GM12878 (cell line): Measurements from ENCODE around the gene GSS. TPM values are rescaled to one million over a fixed set of nuclear protein-coding genes. Genes with fewer than 3 reads are reported as not detected.

Experiments
- ATAC-seq: fragments of 200-7000 bp; cut with Tn5 transposase; 3 replicates; pipeline ENCODE4 v1.9.1; 2020; ENCODE audit warnings: mild to moderate bottlenecking, moderate library complexity
- BruUV-seq: library from RNA; stranded (reverse); fragments of 400-500 nt; replicated peaks from 2 replicates; lab custom pipeline; 2021; lab: Mats Ljungman, UMichigan
- CTCF ChIA-PET: fragments of 300-600 bp; sonication (Branson Sonifier 250); formaldehyde crosslinking; extraction: SDS; loops from one replicate; lab custom pipeline; 2021; ENCODE audit warnings: inconsistent platforms; lab: Yijun Ruan, JAX
- POLR2A ChIA-PET: fragments of 350-600 bp; formaldehyde crosslinking; extraction: SDS; loops from one replicate; lab custom pipeline; 2021; ENCODE audit warnings: inconsistent platforms; lab: Charles Lee
- RAD21 ChIA-PET: fragments of 300-600 bp; sonication (Branson Sonifier 250); formaldehyde crosslinking; loops from one replicate; lab custom pipeline; 2023; ENCODE audit warnings: antibody characterized with exemption; ENCODE audit not compliant: unreplicated experiment; lab: Charles Lee
- SMC1A ChIA-PET: fragments of 300-600 bp; sonication (Branson Sonifier 250); formaldehyde crosslinking; loops from one replicate; lab custom pipeline; 2023; ENCODE audit not compliant: unreplicated experiment, uncharacterized antibody; lab: Charles Lee
- DNase-seq: peaks from one replicate; pipeline ENCODE4 v3.0.0-alpha.2; 2011; ENCODE audit warnings: low read depth, low spot score
- FAIRE-seq: peaks from 3 replicates; lab custom pipeline; 2011; peaks lifted over from hg19 to GRCh38; lab: Jason Lieb, UNC
- H2AFZ ChIP-seq: 2 replicates; pipeline ENCODE4 v1.6.0; 2011; ENCODE audit warnings: low read depth, low read length, control low read depth; ENCODE audit not compliant: control insufficient read depth
- H3K27ac ChIP-seq: 2 replicates; pipeline ENCODE4 v1.5.1; 2011; ENCODE audit warnings: control low read depth; ENCODE audit not compliant: control insufficient read depth, insufficient read depth
- H3K27me3 ChIP-seq, 2 experiments: replicated peaks in 1 of 2; 2 replicates each; pipeline versions ENCODE4 v1.6.0 to v1.6.1; 2011; ENCODE audit warnings: low read length in 1 of 2; ENCODE audit not compliant: control insufficient read depth in 2 of 2, insufficient read depth in 2 of 2
- H3K36me3 ChIP-seq, 2 experiments: 2 replicates each; pipeline ENCODE4 v1.5.1; 2011; ENCODE audit warnings: low read length in 1 of 2; ENCODE audit not compliant: control insufficient read depth in 2 of 2, insufficient read depth in 2 of 2
- H3K4me1 ChIP-seq: 2 replicates; pipeline ENCODE4 v1.6.1; 2011; ENCODE audit warnings: mild to moderate bottlenecking, low read length, moderate library complexity, mixed read lengths; ENCODE audit not compliant: control insufficient read depth, insufficient read depth
- H3K4me2 ChIP-seq: 2 replicates; pipeline ENCODE4 v1.6.0; 2011; ENCODE audit warnings: control low read depth; ENCODE audit not compliant: control insufficient read depth, insufficient read depth
- H3K4me3 ChIP-seq: fragments of 200-600 bp; sonication (generic); 2 replicates; pipeline ENCODE4 v1.5.1; 2016
- H3K79me2 ChIP-seq: 2 replicates; pipeline ENCODE4 v1.6.0; 2011; ENCODE audit warnings: low read length; ENCODE audit not compliant: control insufficient read depth, insufficient read depth
- H3K9ac ChIP-seq: 2 replicates; pipeline ENCODE4 v1.8.0; 2011; ENCODE audit warnings: low read length, control low read depth, mixed read lengths; ENCODE audit not compliant: control insufficient read depth, insufficient read depth
- H3K9me3 ChIP-seq: replicated peaks from 3 replicates; pipeline ENCODE4 v1.5.1; 2011; ENCODE audit warnings: mild to moderate bottlenecking, low read length; ENCODE audit not compliant: control insufficient read depth, insufficient read depth
- H4K20me1 ChIP-seq: 2 replicates; pipeline ENCODE4 v1.6.0; 2011; ENCODE audit not compliant: control insufficient read depth, insufficient read depth
- ASH2L ChIP-seq: fragments of 300-600, 200-600 bp; sonication (generic); IDR thresholded peaks from 2 replicates; pipeline ENCODE4 v1.6.1; 2017; ENCODE audit warnings: low read depth, mild to moderate bottlenecking, borderline replicate concordance
- BHLHE40 ChIP-seq, 2 experiments: fragments of 450-650 bp in 1 of 2; IDR thresholded peaks; 2 replicates each; pipeline ENCODE4 v1.6.1; 2011 to 2017; ENCODE audit warnings: low read depth in 2 of 2, borderline replicate concordance in 1 of 2, improper control_type of control experiment in 1 of 2, low read length in 1 of 2, mild to moderate bottlenecking in 1 of 2
- CEBPZ ChIP-seq: fragments of 150-350 bp; IDR thresholded peaks from 2 replicates; pipeline ENCODE4 v1.6.1; 2016; ENCODE audit warnings: low read depth, low read length
- EED ChIP-seq: sonication (generic); IDR thresholded peaks from 2 replicates; pipeline ENCODE4 v1.6.1; 2016; ENCODE audit warnings: antibody characterized with exemption, low read depth
- IRF4 ChIP-seq: IDR thresholded peaks from 2 replicates; pipeline ENCODE4 v1.6.1; 2011; ENCODE audit warnings: low read depth, low read length
- MTA3 ChIP-seq: IDR thresholded peaks from 2 replicates; pipeline ENCODE4 v1.6.1; 2012; ENCODE audit warnings: low read length, inconsistent platforms, borderline replicate concordance
- MYC ChIP-seq: IDR thresholded peaks from 2 replicates; pipeline ENCODE4 v1.6.1; 2011; ENCODE audit warnings: mild to moderate bottlenecking, low read length, moderate library complexity, inconsistent platforms; ENCODE audit not compliant: insufficient read depth, insufficient replicate concordance, insufficient read length, severe bottlenecking
- NR2C1 ChIP-seq: fragments of 450-650 bp; IDR thresholded peaks from 2 replicates; pipeline ENCODE4 v1.6.1; 2017; ENCODE audit warnings: antibody characterized with exemption, mild to moderate bottlenecking, moderate library complexity
- RAD21 ChIP-seq: IDR thresholded peaks from 2 replicates; pipeline ENCODE4 v1.6.1; 2011; ENCODE audit warnings: mild to moderate bottlenecking, low read depth, low read length, moderate library complexity; ENCODE audit not compliant: insufficient read depth
- SP1 ChIP-seq: IDR thresholded peaks from one replicate; pipeline ENCODE4 v1.6.1; 2011; ENCODE audit warnings: low read depth, low read length
- TARDBP ChIP-seq: IDR thresholded peaks from 2 replicates; pipeline ENCODE4 v1.6.1; 2016; ENCODE audit warnings: borderline replicate concordance
- TBL1XR1 ChIP-seq: IDR thresholded peaks from 2 replicates; pipeline ENCODE4 v1.6.1; 2012; ENCODE audit warnings: low read depth, low read length, improper control_type of control experiment
- TCF12 ChIP-seq: IDR thresholded peaks from 2 replicates; pipeline ENCODE4 v1.6.1; 2011; ENCODE audit warnings: low read depth, mild to moderate bottlenecking, low read length
- TCF3 ChIP-seq: IDR thresholded peaks from 2 replicates; pipeline ENCODE4 v1.6.1; 2012; ENCODE audit warnings: low read depth, mild to moderate bottlenecking, low read length, borderline replicate concordance; ENCODE audit not compliant: insufficient read depth
- TCF7 ChIP-seq: IDR thresholded peaks from 2 replicates; pipeline ENCODE4 v1.6.1; 2014; ENCODE audit warnings: antibody characterized with exemption, borderline replicate concordance
- YY1 ChIP-seq: IDR thresholded peaks from 2 replicates; pipeline ENCODE4 v1.6.1; 2011; ENCODE audit warnings: low read depth, mild to moderate bottlenecking, low read length
- ZZZ3 ChIP-seq: IDR thresholded peaks from 2 replicates; pipeline ENCODE4 v1.6.1; 2011; ENCODE audit warnings: low read depth; ENCODE audit not compliant: control insufficient read depth, insufficient read length
- WGBS: methylation state at CpG from one replicate; pipeline ENCODE4 v1.1.6; 2016; ENCODE audit warnings: low lambda C conversion rate; ENCODE audit not compliant: insufficient replicate concordance, insufficient coverage; ENCODE audit errors: missing lambda C conversion rate; 5-methylcytosine and 5-hydroxymethylcytosine counted together
- in situ Hi-C: fragments of 300-500 bp; cut with MboI; formaldehyde crosslinking; loops from 9 replicates; pipeline ENCODE4 v1.14.3; 2018; ENCODE audit warnings: mixed read lengths
- intact Hi-C: fragments of 100-400 bp; cut with micrococcal nuclease; formaldehyde crosslinking; loops from one replicate; pipeline ENCODE4 v1.14.2; 2022; ENCODE audit not compliant: unreplicated experiment
- polyA plus RNA-seq, 11 experiments: library from polyadenylated mRNA; depleted of rRNA in 4 of 11; unstranded in 6 of 11; stranded (reverse) in 5 of 11; fragments of >200 nt; fragmentation: Nextera tagmentation in 4 of 11; fragmentation: Illumina TruSeq in 1 of 11; extraction: Ambion mirVana in 4 of 11; extraction: Trizol in 1 of 11; gene quantifications; 1 replicate in 1 of 11; 2 replicates in 10 of 11; pipeline versions ENCODE4 v1.2.1 to v1.2.3, GENCODE V29; 2011 to 2016; ENCODE audit warnings: inconsistent platforms in 2 of 11, missing spikeins in 2 of 11, low read depth in 1 of 11
- total RNA-seq, 4 experiments: library from RNA; depleted of rRNA in 3 of 4; stranded (reverse); fragments of >200 nt in 3 of 4; fragmentation: Illumina TruSeq in 1 of 4; extraction: Trizol in 1 of 4; gene quantifications; 2 replicates each; pipeline versions ENCODE4 v1.2.1 to v1.2.3, GENCODE V29; 2013 to 2021
- TF ChIP-seq, protein P1 (sequence below): fragments of 450-650 bp; IDR thresholded peaks from 2 replicates; pipeline ENCODE4 v1.6.1; 2017; ENCODE audit warnings: low read depth, mild to moderate bottlenecking, moderate library complexity

The GSS gene
- total and polyA plus RNA-seq, 10 of the 15 experiments (the other 5 are each of a cell fraction or from before 2014, with no cell fraction given), result 12.7 to 120 (median 67.4) TPM

DNA sequence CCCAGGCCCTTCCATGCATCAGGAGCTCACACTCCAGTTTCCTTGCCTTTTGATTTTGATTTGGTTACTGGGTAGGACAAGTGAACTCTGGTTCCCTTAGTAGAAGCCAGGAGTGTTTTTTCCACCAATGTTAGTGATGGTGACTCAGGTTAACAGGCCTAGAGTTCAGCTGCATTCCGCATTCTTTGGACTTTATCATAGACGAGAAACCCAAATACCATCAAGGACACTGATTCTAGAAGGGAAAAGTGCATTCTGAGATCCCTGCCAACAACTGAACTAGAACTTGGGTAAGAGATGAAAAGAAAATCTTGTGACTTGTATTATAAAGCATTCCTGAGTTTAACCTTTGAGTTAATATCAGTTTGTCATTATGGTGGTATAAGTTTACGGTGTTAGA lies 8.9 kb downstream of the GSS start:
- ChIA-PET CTCF (interaction anchor here (0.6 to 0.8 kb wide), 2 partner anchors 112 to 166 kb away, joined by 3 read pairs; no protein-coding TSS in a partner anchor), RAD21 (interaction anchor here (0.6 to 1.6 kb wide), 3 partner anchors 67 to 178 kb away, joined by 3 to 4 read pairs (median 4); no protein-coding TSS in a partner anchor), POLR2A (no interaction called here), SMC1A (no interaction called here)
- Histone ChIP-seq H3K79me2 (no peaks in the 10 kb centered on the region), H3K27ac (no peak overlapping the region), H3K9ac (no peak overlapping the region), H3K4me3 (no peak overlapping the region), H3K4me2 (no peak overlapping the region), H3K36me3 (peaks cover 2 to 16% of the 10 kb centered on the region in 2 experiments), H3K4me1 (peaks cover 3% of the 10 kb centered on the region), H3K9me3 (no peaks in the 10 kb centered on the region), H4K20me1 (no peaks in the 10 kb centered on the region), H3K27me3 (no peaks in the 10 kb centered on the region), H2AFZ (no peak overlapping the region)
- WGBS, result 93% methylated on average over 3 of the region's 3 CpGs
- DNase-seq (no peak), ATAC-seq (no peak), FAIRE-seq (no peak)
- TF ChIP-seq NR2C1 (no peak), TCF12 (no peak), SP1 (no peak), MYC (no peak), IRF4 (no peak), TBL1XR1 (no peak), TCF7 (no peak), EED (no peak), TARDBP (no peak), ZZZ3 (no peak), RAD21 (no peak), BHLHE40 (IDR thresholded peaks at IDR 0.05; ENCODE audit: borderline replicate concordance in 1 of 2, low read depth in 2 of 2, low read length in 1 of 2) (no peak), ASH2L (no peak), YY1 (no peak), TCF3 (no peak), CEBPZ (no peak), MTA3 (no peak)
- TF ChIP-seq, protein P1, sequence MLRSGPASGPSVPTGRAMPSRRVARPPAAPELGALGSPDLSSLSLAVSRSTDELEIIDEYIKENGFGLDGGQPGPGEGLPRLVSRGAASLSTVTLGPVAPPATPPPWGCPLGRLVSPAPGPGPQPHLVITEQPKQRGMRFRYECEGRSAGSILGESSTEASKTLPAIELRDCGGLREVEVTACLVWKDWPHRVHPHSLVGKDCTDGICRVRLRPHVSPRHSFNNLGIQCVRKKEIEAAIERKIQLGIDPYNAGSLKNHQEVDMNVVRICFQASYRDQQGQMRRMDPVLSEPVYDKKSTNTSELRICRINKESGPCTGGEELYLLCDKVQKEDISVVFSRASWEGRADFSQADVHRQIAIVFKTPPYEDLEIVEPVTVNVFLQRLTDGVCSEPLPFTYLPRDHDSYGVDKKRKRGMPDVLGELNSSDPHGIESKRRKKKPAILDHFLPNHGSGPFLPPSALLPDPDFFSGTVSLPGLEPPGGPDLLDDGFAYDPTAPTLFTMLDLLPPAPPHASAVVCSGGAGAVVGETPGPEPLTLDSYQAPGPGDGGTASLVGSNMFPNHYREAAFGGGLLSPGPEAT, result no peak
- no TSS peak for BruUV-seq
- in situ Hi-C loops (no loop called here), intact Hi-C loops (no loop called here)
